Stimulated activated CD8-positive, alpha-beta memory T cell treated with anti-CD3 and anti-CD28 coated beads, Interleukin-7, amount 100 ng/mL, for 1 hour (primary cell): ENCODE results near the gene CDC20.

ENCODE experiments used
- DNase-seq, 2 donors: peaks; one replicate each; pipeline ENCODE4 v3.0.0-alpha.2; 2020; ENCODE audit warnings: low read depth in 2 of 2

CDC20 gene

GRCh38 chr1:43329995-43330751 is 28.6 kb upstream of the CDC20 start:
- DNase-seq = no peak

- no peak for DNase-seq
Measured at GRCh38 chr1:43331688-43332087, 27.1 kb upstream of the CDC20 start.

- no peak for DNase-seq
Measured at GRCh38 chr1:43334453-43335205, 24.2 kb upstream of the CDC20 start.

GRCh38 chr1:43337588-43337987 is 21.2 kb upstream of the CDC20 start, which contains the start of gene MPL:
TSS of gene MPL (plus strand) at chr1:43337818. CDS start at chr1:43337849, 31 bp downstream.
- no peak for DNase-seq

GRCh38 chr1:43338001-43338400 is 20.8 kb upstream of the CDC20 start:
- no peak for DNase-seq

- DNase-seq = no peak
Measured at GRCh38 chr1:43339584-43340232, 19.1 kb upstream of the CDC20 start.

GRCh38 chr1:43340559-43340958 is 18.2 kb upstream of the CDC20 start:
- no peak for DNase-seq

GRCh38 chr1:43344267-43344850 is 14.4 kb upstream of the CDC20 start:
- no peak for DNase-seq

GRCh38 chr1:43345120-43345519 is 13.7 kb upstream of the CDC20 start:
- DNase-seq = no peak

- no peak for DNase-seq
Measured at GRCh38 chr1:43346636-43347035, 12.1 kb upstream of the CDC20 start.

- no peak for DNase-seq
Measured at GRCh38 chr1:43348343-43348808, 10.4 kb upstream of the CDC20 start.

GRCh38 chr1:43348809-43349593 is 9.8 kb upstream of the CDC20 start:
- DNase-seq = no peak

GRCh38 chr1:43349594-43350306 is 9.0 kb upstream of the CDC20 start:
- no peak for DNase-seq

GRCh38 chr1:43350976-43351375 is 7.8 kb upstream of the CDC20 start:
- no peak for DNase-seq

GRCh38 chr1:43351421-43352350 is 7.1 kb upstream of the CDC20 start:
- no peak for DNase-seq

- no peak for DNase-seq
Measured at GRCh38 chr1:43352351-43352705, 6.5 kb upstream of the CDC20 start.

GRCh38 chr1:43352881-43353280 is 5.9 kb upstream of the CDC20 start:
- no peak for DNase-seq

GRCh38 chr1:43354471-43354870 is 4.3 kb upstream of the CDC20 start:
- DNase-seq = no peak

- no peak for DNase-seq
Measured at GRCh38 chr1:43354936-43355335, 3.8 kb upstream of the CDC20 start.

GRCh38 chr1:43357251-43357650 is 1.5 kb upstream of the CDC20 start:
- DNase-seq = no peak
